Central memory CD8-positive, alpha-beta T cell (primary cell): ENCODE data around the gene EPB41L2.

Experiments
- ATAC-seq: fragments of 150-1000 bp; cut with Tn5 transposase; replicated peaks from 2 replicates; pipeline ENCODE4 v1.10.0; 2022; ENCODE audit warnings: mild to moderate bottlenecking, moderate FRiP score, moderate number of reproducible peaks; ENCODE audit not compliant: poor library complexity, severe bottlenecking; ENCODE audit errors: extremely low read depth
- DNase-seq, 2 donors: peaks; one replicate each; pipeline ENCODE4 v3.0.0; 2021; ENCODE audit warnings: low spot score in 2 of 2
- H3K27ac Mint-ChIP-seq: one replicate; pipeline ENCODE4 v1.8.0; 2022; ENCODE audit warnings: low read depth, mild to moderate bottlenecking, moderate library complexity, mixed read lengths
- H3K27me3 Mint-ChIP-seq: one replicate; pipeline ENCODE4 v1.8.0; 2022; ENCODE audit warnings: mixed read lengths
- H3K36me3 Mint-ChIP-seq: one replicate; pipeline ENCODE4 v1.8.0; 2022; ENCODE audit warnings: mild to moderate bottlenecking, moderate library complexity, mixed read lengths; ENCODE audit not compliant: insufficient read depth
- H3K4me1 Mint-ChIP-seq: one replicate; pipeline ENCODE4 v1.8.0; 2022; ENCODE audit warnings: mixed read lengths
- H3K4me3 Mint-ChIP-seq: one replicate; pipeline ENCODE4 v1.8.0; 2022; ENCODE audit warnings: mild to moderate bottlenecking, moderate library complexity, mixed read lengths
- H3K9me3 Mint-ChIP-seq: one replicate; pipeline ENCODE4 v1.8.0; 2022; ENCODE audit warnings: mixed read lengths

EPB41L2 gene

GRCh38 chr6:130864344-130864743 is 198.7 kb downstream of the EPB41L2 start:
- no peak overlapping the region for H3K4me3 Mint-ChIP-seq
- no peak for DNase-seq
- H3K4me1 Mint-ChIP-seq = no peaks in the 10 kb centered on the region
- H3K27ac Mint-ChIP-seq = no peak overlapping the region
- no peak for ATAC-seq
- H3K27me3 Mint-ChIP-seq = peaks cover 10% of the 10 kb centered on the region
- H3K36me3 Mint-ChIP-seq = no peaks in the 10 kb centered on the region
- H3K9me3 Mint-ChIP-seq = no peaks in the 10 kb centered on the region

DNA sequence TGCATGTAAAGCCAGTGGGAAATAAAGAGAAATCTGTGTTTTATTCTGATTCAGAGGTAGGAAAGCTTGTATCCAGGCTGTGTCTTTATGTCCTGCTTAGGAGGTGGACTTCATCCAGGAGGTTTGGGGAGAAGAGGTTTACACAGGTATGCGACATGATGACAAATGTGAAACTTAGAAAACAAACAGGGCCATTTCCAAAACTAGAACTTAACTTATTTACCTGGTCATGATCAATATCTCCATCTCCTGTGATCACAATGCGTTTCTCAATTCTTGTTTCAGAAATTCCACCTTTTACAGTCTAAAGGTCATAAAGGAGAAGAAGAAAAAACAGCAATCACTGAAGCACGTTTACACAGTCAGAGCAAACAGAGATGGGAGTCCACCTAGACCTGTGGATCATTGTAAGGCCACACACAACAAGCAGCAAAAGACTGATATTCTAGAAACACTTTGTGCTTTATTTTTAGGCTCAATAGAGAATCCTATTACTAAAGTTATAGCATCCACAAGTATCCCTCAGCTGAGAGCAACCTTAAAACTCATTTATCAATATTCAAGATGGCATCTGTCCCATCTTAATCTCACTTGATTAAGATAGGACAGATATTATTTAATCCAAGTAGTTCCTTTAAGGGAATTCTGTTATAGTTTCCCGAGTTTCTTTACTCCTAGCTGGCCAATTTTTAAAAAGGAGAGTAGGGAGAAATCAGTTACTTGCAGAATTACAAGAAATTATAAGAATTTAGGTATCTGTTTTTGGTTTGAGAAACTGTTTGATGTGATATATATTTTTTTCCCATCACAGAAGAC is 199.4 kb downstream of the EPB41L2 start:
- no peak overlapping the region for H3K27ac Mint-ChIP-seq
- DNase-seq (no peak), ATAC-seq (no peak)
- no peaks in the 10 kb centered on the region for H3K4me1 Mint-ChIP-seq
- H3K9me3 Mint-ChIP-seq = no peaks in the 10 kb centered on the region
- peaks cover 10% of the 10 kb centered on the region for H3K27me3 Mint-ChIP-seq
- H3K36me3 Mint-ChIP-seq = no peaks in the 10 kb centered on the region
- H3K4me3 Mint-ChIP-seq = no peak overlapping the region

GRCh38 chr6:130862370-130862769 is 200.7 kb downstream of the EPB41L2 start:
- Mint-ChIP-seq H3K9me3 (no peaks in the 10 kb centered on the region), H3K4me3 (no peak overlapping the region), H3K36me3 (no peaks in the 10 kb centered on the region), H3K27me3 (peaks cover 10% of the 10 kb centered on the region), H3K4me1 (no peaks in the 10 kb centered on the region), H3K27ac (no peak overlapping the region)
- ATAC-seq (no peak), DNase-seq (no peak)

- DNase-seq = no peak
- Mint-ChIP-seq H3K9me3 (no peaks in the 10 kb centered on the region), H3K36me3 (no peaks in the 10 kb centered on the region), H3K4me3 (no peak overlapping the region), H3K27me3 (peaks cover 7% of the 10 kb centered on the region), H3K4me1 (no peaks in the 10 kb centered on the region), H3K27ac (no peak overlapping the region)
- ATAC-seq = no peak
These were observed 203.7 kb downstream of the EPB41L2 start for GRCh38 chr6:130859161-130859867.

DNA sequence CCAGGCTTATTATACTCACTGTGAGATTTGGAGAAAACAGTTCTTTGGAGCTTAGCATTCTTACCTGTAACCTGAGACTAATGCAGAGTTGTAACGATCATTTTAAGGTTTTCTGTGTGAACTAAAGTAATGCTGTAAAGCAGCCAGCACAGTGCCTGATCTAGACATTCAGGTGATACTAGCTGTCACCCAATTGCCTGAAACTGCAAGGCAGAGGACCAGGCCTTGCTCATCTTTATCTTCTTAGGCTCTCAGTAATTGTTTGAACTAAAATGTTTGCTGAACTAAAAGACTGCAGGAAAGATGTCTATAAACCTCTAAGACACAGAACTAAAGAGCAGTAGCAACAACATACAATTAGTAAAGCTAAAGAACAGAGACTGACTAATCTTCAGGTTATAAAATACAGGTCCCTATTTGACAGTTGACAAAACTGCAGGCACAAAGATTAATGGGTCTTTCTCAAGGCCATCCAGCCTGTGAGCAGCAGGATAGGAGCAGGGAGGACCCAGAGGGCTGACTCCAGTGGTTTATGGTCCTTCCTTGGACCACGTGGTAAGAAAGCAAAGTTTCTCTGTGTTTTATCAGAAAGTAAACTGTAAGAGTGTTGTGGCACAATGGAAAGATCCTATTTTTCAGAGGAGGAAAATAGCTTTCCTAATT is 204.4 kb downstream of the EPB41L2 start:
- H3K36me3 Mint-ChIP-seq = no peaks in the 10 kb centered on the region
- no peak overlapping the region for H3K4me3 Mint-ChIP-seq
- H3K27ac Mint-ChIP-seq = no peak overlapping the region
- peaks cover under 1% of the 10 kb centered on the region for H3K27me3 Mint-ChIP-seq
- no peak for ATAC-seq
- H3K4me1 Mint-ChIP-seq = no peaks in the 10 kb centered on the region
- no peaks in the 10 kb centered on the region for H3K9me3 Mint-ChIP-seq
- DNase-seq = no peak

DNA sequence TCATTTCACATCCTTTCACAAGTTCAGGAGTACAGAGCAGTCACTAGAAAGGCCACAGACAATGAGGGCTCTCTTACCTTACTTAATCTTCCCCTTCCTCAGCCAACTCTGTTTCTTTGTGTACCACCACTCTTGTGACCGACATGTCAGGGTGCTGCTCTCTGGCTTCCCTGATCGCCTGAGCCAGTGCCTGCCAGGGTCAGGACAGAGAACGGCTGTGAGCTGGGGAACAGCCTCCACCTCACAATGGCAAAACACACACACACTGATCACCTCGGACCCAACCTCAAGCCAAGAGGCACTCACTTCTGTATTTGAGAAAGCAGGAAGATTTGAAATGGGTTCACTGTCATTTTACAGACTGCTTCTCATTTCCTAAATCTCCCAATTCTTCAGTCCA is 205.0 kb downstream of the EPB41L2 start:
- Mint-ChIP-seq H3K4me3 (no peak overlapping the region), H3K9me3 (no peaks in the 10 kb centered on the region), H3K36me3 (no peaks in the 10 kb centered on the region), H3K4me1 (no peaks in the 10 kb centered on the region), H3K27me3 (no peaks in the 10 kb centered on the region), H3K27ac (no peak overlapping the region)
- ATAC-seq = no peak
- no peak for DNase-seq

DNA sequence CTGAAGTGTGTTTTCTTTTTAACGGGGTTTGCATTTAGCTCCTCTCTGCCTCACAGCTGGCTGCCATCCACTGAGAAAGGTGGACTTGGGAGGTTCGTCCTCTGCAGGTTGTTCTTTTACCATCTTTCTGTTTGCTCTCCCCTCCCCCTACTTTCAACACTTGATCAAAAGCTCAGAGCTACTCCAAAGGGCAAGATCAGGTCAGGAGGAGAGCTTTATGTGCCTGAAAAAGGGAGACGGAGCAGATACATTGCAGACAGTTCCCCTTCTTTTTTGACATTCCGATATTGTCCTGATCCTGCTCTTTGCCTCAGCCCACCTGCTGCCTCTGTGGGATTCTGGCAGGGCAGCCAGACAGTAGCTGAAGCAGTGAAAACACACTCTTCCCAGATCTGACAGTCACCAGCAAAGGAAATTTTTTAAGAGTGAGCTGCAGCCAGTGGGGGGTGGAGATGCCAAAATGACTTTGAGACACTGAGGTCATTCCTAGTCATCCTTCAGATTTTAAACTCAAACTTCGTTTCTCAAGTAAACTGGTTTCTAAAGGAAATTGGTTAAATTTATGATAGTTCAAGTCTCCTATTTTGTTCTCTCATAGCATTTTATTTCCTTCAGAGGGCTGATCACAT is 209.4 kb downstream of the EPB41L2 start:
- no peaks in the 10 kb centered on the region for H3K36me3 Mint-ChIP-seq
- no peak for ATAC-seq
- no peaks in the 10 kb centered on the region for H3K9me3 Mint-ChIP-seq
- DNase-seq = no peak
- no peaks in the 10 kb centered on the region for H3K27me3 Mint-ChIP-seq
- H3K27ac Mint-ChIP-seq = no peak overlapping the region
- no peak overlapping the region for H3K4me3 Mint-ChIP-seq
- H3K4me1 Mint-ChIP-seq = no peaks in the 10 kb centered on the region

GRCh38 chr6:130852844-130853554 is 210.0 kb downstream of the EPB41L2 start:
- Mint-ChIP-seq H3K4me3 (no peak overlapping the region), H3K36me3 (no peaks in the 10 kb centered on the region), H3K9me3 (no peaks in the 10 kb centered on the region), H3K4me1 (no peaks in the 10 kb centered on the region), H3K27me3 (no peaks in the 10 kb centered on the region), H3K27ac (no peak overlapping the region)
- ATAC-seq (no peak), DNase-seq (no peak)

DNA sequence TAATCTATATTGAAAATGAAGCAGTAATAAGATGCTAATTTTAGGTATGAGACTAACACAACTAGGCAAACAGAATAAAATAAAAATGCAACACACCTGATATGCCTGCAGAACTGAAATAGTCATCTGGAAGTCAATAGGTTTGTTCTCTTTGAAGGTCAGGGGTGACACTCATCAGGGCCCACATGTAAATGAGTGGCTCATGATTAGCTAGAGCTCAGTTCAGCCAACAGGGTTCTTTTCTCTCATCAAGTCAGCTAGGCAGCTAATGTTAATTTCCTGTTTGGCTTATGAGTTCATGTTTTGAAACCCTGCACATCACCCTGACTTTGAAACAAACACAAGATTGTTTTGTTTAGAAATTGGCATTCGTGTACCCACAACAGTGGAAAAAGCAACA is 212.0 kb downstream of the EPB41L2 start:
- Mint-ChIP-seq H3K36me3 (no peaks in the 10 kb centered on the region), H3K27ac (no peak overlapping the region), H3K27me3 (no peaks in the 10 kb centered on the region), H3K4me1 (no peaks in the 10 kb centered on the region), H3K9me3 (no peaks in the 10 kb centered on the region), H3K4me3 (no peak overlapping the region)
- ATAC-seq (no peak), DNase-seq (no peak)

DNA sequence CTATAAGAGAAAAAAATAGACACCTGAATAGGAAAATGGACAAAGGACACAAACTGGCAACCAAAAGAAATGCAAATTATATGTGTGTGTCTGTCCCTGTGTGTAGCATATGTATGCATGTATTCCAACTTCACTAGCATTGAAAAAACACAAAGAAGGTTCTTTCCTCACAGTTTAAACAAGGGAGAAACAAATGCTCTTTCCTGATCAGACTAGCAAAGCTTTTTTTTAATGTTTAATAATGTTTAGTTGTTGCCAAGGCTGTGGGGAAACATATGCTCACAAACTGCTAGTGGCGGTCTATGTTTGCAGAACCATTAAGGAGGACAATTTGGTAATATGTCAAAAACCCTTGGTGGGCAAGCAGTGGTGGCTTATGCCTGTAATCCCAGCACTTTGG is 213.5 kb downstream of the EPB41L2 start:
- DNase-seq (no peak), ATAC-seq (no peak)
- no peaks in the 10 kb centered on the region for H3K27me3 Mint-ChIP-seq
- no peaks in the 10 kb centered on the region for H3K4me1 Mint-ChIP-seq
- no peak overlapping the region for H3K4me3 Mint-ChIP-seq
- no peaks in the 10 kb centered on the region for H3K9me3 Mint-ChIP-seq
- H3K27ac Mint-ChIP-seq = no peak overlapping the region
- no peaks in the 10 kb centered on the region for H3K36me3 Mint-ChIP-seq

GRCh38 chr6:130848945-130849344 is 214.1 kb downstream of the EPB41L2 start:
- Mint-ChIP-seq H3K36me3 (no peaks in the 10 kb centered on the region), H3K4me1 (no peaks in the 10 kb centered on the region), H3K27ac (no peak overlapping the region), H3K27me3 (no peaks in the 10 kb centered on the region), H3K4me3 (no peak overlapping the region), H3K9me3 (no peaks in the 10 kb centered on the region)
- ATAC-seq (peak; percentile 92), DNase-seq (no peak)
